ENCODE measurements around the gene SPSB1.
A peak's percentile ranks its signal among the peaks of the same experiment; 100 is the strongest.

The SPSB1 gene

GRCh38 chr1:9302745-9303524 lies 10.2 kb downstream of the SPSB1 start (continued):
- TF ChIP-seq ZBTB11 (tag by site-specific recombination; conservative IDR thresholded peaks at IDR 0.05; ENCODE audit: low read depth), result no peak
- TF ChIP-seq GLI2 (tag by site-specific recombination; IDR thresholded peaks at IDR 0.05; ENCODE audit: borderline replicate concordance, low read depth), result no peak
- TF ChIP-seq ZNF585B (tag by site-specific recombination; IDR thresholded peaks at IDR 0.05), result no peak
- TF ChIP-seq, protein P1, sequence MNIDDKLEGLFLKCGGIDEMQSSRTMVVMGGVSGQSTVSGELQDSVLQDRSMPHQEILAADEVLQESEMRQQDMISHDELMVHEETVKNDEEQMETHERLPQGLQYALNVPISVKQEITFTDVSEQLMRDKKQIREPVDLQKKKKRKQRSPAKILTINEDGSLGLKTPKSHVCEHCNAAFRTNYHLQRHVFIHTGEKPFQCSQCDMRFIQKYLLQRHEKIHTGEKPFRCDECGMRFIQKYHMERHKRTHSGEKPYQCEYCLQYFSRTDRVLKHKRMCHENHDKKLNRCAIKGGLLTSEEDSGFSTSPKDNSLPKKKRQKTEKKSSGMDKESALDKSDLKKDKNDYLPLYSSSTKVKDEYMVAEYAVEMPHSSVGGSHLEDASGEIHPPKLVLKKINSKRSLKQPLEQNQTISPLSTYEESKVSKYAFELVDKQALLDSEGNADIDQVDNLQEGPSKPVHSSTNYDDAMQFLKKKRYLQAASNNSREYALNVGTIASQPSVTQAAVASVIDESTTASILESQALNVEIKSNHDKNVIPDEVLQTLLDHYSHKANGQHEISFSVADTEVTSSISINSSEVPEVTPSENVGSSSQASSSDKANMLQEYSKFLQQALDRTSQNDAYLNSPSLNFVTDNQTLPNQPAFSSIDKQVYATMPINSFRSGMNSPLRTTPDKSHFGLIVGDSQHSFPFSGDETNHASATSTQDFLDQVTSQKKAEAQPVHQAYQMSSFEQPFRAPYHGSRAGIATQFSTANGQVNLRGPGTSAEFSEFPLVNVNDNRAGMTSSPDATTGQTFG (tag by site-specific recombination; IDR thresholded peaks at IDR 0.05; ENCODE audit: borderline replicate concordance), result no peak
- TF ChIP-seq FEZF1 (tag by site-specific recombination; IDR thresholded peaks at IDR 0.05), result peak; percentile 67
- peak; percentile 40; the same call in 1 of the 2 replicates for TF ChIP-seq ZNF341 (tag by site-specific recombination; IDR thresholded peaks at IDR 0.05; ENCODE audit: low read depth)
- no peak for TF ChIP-seq ZNF311 (tag by site-specific recombination; IDR thresholded peaks at IDR 0.05; ENCODE audit: borderline replicate concordance)
- no peak for TF ChIP-seq ZNF157 (tag by site-specific recombination; IDR thresholded peaks at IDR 0.05)
- no peak for TF ChIP-seq HIC1 (tag by site-specific recombination; IDR thresholded peaks at IDR 0.05)
- 0 out of 2 replicates have a peak, but pooled peaks have one; percentile 28 for TF ChIP-seq ZEB2 (tag by site-specific recombination; IDR thresholded peaks at IDR 0.05)
- peak; percentile 77 for TF ChIP-seq SCRT2 (tag by site-specific recombination; IDR thresholded peaks at IDR 0.05)
- no peak for TF ChIP-seq ZFP3 (tag by site-specific recombination; IDR thresholded peaks at IDR 0.05; ENCODE audit: low read depth)
- no peak for TF ChIP-seq ZNF302 (tag by site-specific recombination; IDR thresholded peaks at IDR 0.05; ENCODE audit: low read depth)
- TF ChIP-seq ZNF121 (tag by site-specific recombination; IDR thresholded peaks at IDR 0.05), result no peak
- TF ChIP-seq GLIS2 (tag by site-specific recombination; IDR thresholded peaks at IDR 0.05), result no peak
- no peak for TF ChIP-seq ZNF221 (tag by site-specific recombination; IDR thresholded peaks at IDR 0.05; ENCODE audit: borderline replicate concordance)
- 0 out of 2 replicates have a peak, but pooled peaks have one; percentile 32 for TF ChIP-seq GLIS1 (tag by site-specific recombination; IDR thresholded peaks at IDR 0.05)
- TF ChIP-seq ATF2 (tag by site-specific recombination; IDR thresholded peaks at IDR 0.05; ENCODE audit: low read depth), result no peak
- no peak for TF ChIP-seq ZNF398 (tag by site-specific recombination; IDR thresholded peaks at IDR 0.05)
- TF ChIP-seq ZNF571 (tag by site-specific recombination; IDR thresholded peaks at IDR 0.05), result no peak
